Breast epithelium (tissue), 3 donors: Measurements from ENCODE around the gene DOCK3.

Experiments
- POLR2AphosphoS5 ChIP-seq, 3 donors: sonication (generic); formaldehyde crosslinking; IDR thresholded peaks; one replicate each; pipeline ENCODE4 v1.6.1; 2017; ENCODE audit warnings: antibody characterized with exemption in 3 of 3
- TF ChIP-seq, protein P1 (sequence below), 3 donors: fragments of 450-650 bp; IDR thresholded peaks; one replicate each; pipeline ENCODE4 v1.5.1; 2016 to 2017; ENCODE audit warnings: antibody characterized with exemption in 3 of 3, mild to moderate bottlenecking in 3 of 3, moderate library complexity in 3 of 3

DNA sequence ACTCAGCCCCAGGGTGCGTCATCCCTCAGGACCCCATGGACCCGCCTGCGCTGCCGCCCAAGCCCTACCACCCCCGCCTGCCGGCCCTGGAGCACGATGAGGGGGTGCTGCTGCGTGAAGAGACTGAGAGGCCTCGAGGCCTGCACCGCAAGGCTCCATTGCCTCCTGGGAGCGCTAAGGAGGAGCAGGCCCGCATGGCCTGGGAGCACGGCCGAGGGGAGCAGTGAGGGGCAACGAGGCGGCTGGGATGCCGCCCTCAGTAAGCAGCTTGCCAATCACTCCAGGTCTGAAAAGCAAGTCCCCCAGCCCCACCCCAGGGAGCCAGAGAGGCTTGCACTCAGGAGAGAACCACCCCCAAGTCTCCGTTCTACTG, 706.6 kb downstream of the DOCK3 start:
- TF ChIP-seq POLR2AphosphoS5 (IDR thresholded peaks at IDR 0.05), result no peak
- TF ChIP-seq, protein P1, sequence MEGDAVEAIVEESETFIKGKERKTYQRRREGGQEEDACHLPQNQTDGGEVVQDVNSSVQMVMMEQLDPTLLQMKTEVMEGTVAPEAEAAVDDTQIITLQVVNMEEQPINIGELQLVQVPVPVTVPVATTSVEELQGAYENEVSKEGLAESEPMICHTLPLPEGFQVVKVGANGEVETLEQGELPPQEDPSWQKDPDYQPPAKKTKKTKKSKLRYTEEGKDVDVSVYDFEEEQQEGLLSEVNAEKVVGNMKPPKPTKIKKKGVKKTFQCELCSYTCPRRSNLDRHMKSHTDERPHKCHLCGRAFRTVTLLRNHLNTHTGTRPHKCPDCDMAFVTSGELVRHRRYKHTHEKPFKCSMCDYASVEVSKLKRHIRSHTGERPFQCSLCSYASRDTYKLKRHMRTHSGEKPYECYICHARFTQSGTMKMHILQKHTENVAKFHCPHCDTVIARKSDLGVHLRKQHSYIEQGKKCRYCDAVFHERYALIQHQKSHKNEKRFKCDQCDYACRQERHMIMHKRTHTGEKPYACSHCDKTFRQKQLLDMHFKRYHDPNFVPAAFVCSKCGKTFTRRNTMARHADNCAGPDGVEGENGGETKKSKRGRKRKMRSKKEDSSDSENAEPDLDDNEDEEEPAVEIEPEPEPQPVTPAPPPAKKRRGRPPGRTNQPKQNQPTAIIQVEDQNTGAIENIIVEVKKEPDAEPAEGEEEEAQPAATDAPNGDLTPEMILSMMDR (IDR thresholded peaks at IDR 0.05), result no peak
